ENCODE measurements around the gene GRM7. TPM values are rescaled to one million over a fixed set of nuclear protein-coding genes. Genes with fewer than 3 reads are reported as not detected.

The GRM7 gene
- total and polyA plus RNA-seq, 4 donors: 0.08 to 0.33 TPM; not detected in 2

GRCh38 chr3:7684182-7684715 lies 823.3 kb downstream of the GRM7 start:
- Histone ChIP-seq H3K4me3 (ENCODE audit: low read depth in 1 of 3, low read length in 3 of 3) (no peak overlapping the region), H3K9me3 (ENCODE audit: control insufficient read depth in 4 of 4, low read length in 3 of 4) (peaks cover 0 to 3% (median 0%) of the 10 kb centered on the region in 4 donors), H3K4me1 (ENCODE audit: control insufficient read depth in 4 of 4, insufficient read depth in 4 of 4, low read length in 3 of 4) (peaks cover 0 to 8% (median 0%) of the 10 kb centered on the region in 4 donors), H3K27me3 (ENCODE audit: control insufficient read depth in 4 of 4, insufficient read depth in 4 of 4, low read length in 3 of 4) (no peaks in the 10 kb centered on the region), H3K27ac (ENCODE audit: low read depth in 1 of 2, low read length in 2 of 2) (no peak overlapping the region), H3K9ac (ENCODE audit: low read depth in 1 of 2, low read length in 2 of 2) (no peak overlapping the region), H3K36me3 (ENCODE audit: control insufficient read depth in 4 of 4, insufficient read depth in 3 of 4, low read depth in 1 of 4, low read length in 3 of 4) (no peaks in the 10 kb centered on the region)
- WGBS: 34% methylated on average over 1 of the region's 1 CpG
- TF ChIP-seq EGR1 (IDR thresholded peaks at IDR 0.05; ENCODE audit: low read depth in 2 of 2) (no peak), RXRA (IDR thresholded peaks at IDR 0.05) (no peak), GABPA (IDR thresholded peaks at IDR 0.05 in 1 of 2, conservative IDR thresholded peaks at IDR 0.05 in 1 of 2) (no peak), ATF3 (IDR thresholded peaks at IDR 0.05) (no peak), SP1 (IDR thresholded peaks at IDR 0.05) (no peak), JUND (IDR thresholded peaks at IDR 0.05) (no peak), CTCF (IDR thresholded peaks at IDR 0.05; ENCODE audit: low read depth, low read length, missing input control) (no peak), ZBTB33 (IDR thresholded peaks at IDR 0.05) (no peak), RAD21 (IDR thresholded peaks at IDR 0.05) (no peak), YY1 (IDR thresholded peaks at IDR 0.05) (no peak), HNF4G (IDR thresholded peaks at IDR 0.05) (no peak), FOXA1 (IDR thresholded peaks at IDR 0.05) (no peak), MAX (IDR thresholded peaks at IDR 0.05) (no peak), NR2F2 (IDR thresholded peaks at IDR 0.05) (no peak), FOXA2 (IDR thresholded peaks at IDR 0.05) (no peak), REST (IDR thresholded peaks at IDR 0.05) (no peak), TAF1 (conservative IDR thresholded peaks at IDR 0.05) (no peak), HNF4A (conservative IDR thresholded peaks at IDR 0.05) (no peak)
- DNase-seq (ENCODE audit: low spot score): no peak

All from liver (tissue), 9 donors.